CD14-positive monocyte (primary cell): ENCODE measurements around the gene IGF2BP3. TPM values are rescaled to one million over a fixed set of nuclear protein-coding genes. Genes with fewer than 3 reads are reported as not detected.
A peak's percentile ranks its signal among the peaks of the same experiment; 100 is the strongest.

ENCODE experiments used
- DNase-seq, 3 donors: peaks; one replicate each; pipeline ENCODE4 v3.0.0-alpha.2; 2011 to 2022
- H2AFZ ChIP-seq: 2 replicates; pipeline ENCODE4 v1.6.0; 2012; ENCODE audit warnings: mild to moderate bottlenecking, low read depth, low read length, inconsistent platforms; ENCODE audit not compliant: insufficient read depth, poor library complexity, severe bottlenecking
- H3K27ac ChIP-seq, 2 donors: 1 replicate in 1 of 2; 2 replicates in 1 of 2; pipeline ENCODE4 v1.5.1; 2012 to 2013; ENCODE audit warnings: low read length in 2 of 2, control low read depth in 1 of 2, inconsistent platforms in 1 of 2, low read depth in 1 of 2, mild to moderate bottlenecking in 1 of 2
- H3K27me3 ChIP-seq, 2 donors: one replicate each; pipeline versions ENCODE4 v1.6.0 to v1.6.1; 2011 to 2013; ENCODE audit warnings: low read length in 2 of 2; ENCODE audit not compliant: control insufficient read depth in 2 of 2, insufficient read depth in 2 of 2
- H3K36me3 ChIP-seq, 2 donors: replicated peaks in 1 of 2; 1 replicate in 1 of 2; 2 replicates in 1 of 2; pipeline versions ENCODE4 v1.5.1 to v1.6.1; 2012 to 2013; ENCODE audit warnings: low read length in 2 of 2, control low read depth in 1 of 2, inconsistent platforms in 1 of 2, mild to moderate bottlenecking in 1 of 2; ENCODE audit not compliant: insufficient read depth in 2 of 2, control insufficient read depth in 1 of 2
- H3K4me1 ChIP-seq, 2 donors: 1 replicate in 1 of 2; 2 replicates in 1 of 2; pipeline versions ENCODE4 v1.5.1 to v1.6.1; 2012 to 2013; ENCODE audit warnings: low read length in 2 of 2, control low read depth in 1 of 2, inconsistent platforms in 1 of 2, mild to moderate bottlenecking in 1 of 2, moderate library complexity in 1 of 2; ENCODE audit not compliant: insufficient read depth in 2 of 2, control insufficient read depth in 1 of 2
- H3K4me2 ChIP-seq: replicated peaks from 2 replicates; pipeline ENCODE3; 2012; ENCODE audit warnings: low read length, moderate library complexity, mild to moderate bottlenecking; ENCODE audit not compliant: poor library complexity, severe bottlenecking; ENCODE audit errors: extremely low read depth
- H3K4me3 ChIP-seq, 3 experiments: fragments of 200-600 bp in 1 of 3; sonication (generic) in 1 of 3; replicated peaks in 1 of 3; 1 replicate in 2 of 3; 2 replicates in 1 of 3; pipeline ENCODE4 v1.5.1; 2011 to 2013; ENCODE audit warnings: low read length in 3 of 3, mild to moderate bottlenecking in 3 of 3, control low read depth in 2 of 3, low read depth in 2 of 3, inconsistent platforms in 1 of 3, moderate library complexity in 1 of 3
- H3K79me2 ChIP-seq: 2 replicates; pipeline ENCODE4 v1.6.0; 2012; ENCODE audit warnings: mild to moderate bottlenecking, control low read depth, inconsistent platforms, low read length, moderate library complexity; ENCODE audit not compliant: insufficient read depth
- H3K9ac ChIP-seq: 2 replicates; pipeline ENCODE4 v1.6.0; 2017; ENCODE audit warnings: low read length, mild to moderate bottlenecking; ENCODE audit not compliant: insufficient read depth, poor library complexity, severe bottlenecking
- H3K9me3 ChIP-seq, 2 donors: replicated peaks in 1 of 2; 1 replicate in 1 of 2; 2 replicates in 1 of 2; pipeline versions ENCODE4 v1.5.1 to v1.6.1; 2012 to 2013; ENCODE audit warnings: low read length in 2 of 2, control low read depth in 1 of 2; ENCODE audit not compliant: control insufficient read depth in 1 of 2, insufficient read depth in 1 of 2
- H4K20me1 ChIP-seq: 2 replicates; pipeline ENCODE4 v1.6.0; 2012; ENCODE audit warnings: mild to moderate bottlenecking, low read length, control low read depth, moderate library complexity; ENCODE audit not compliant: insufficient read depth
- H3K27ac Mint-ChIP-seq, 7 donors: one replicate each; pipeline ENCODE4 v1.8.0; 2020; ENCODE audit warnings: mild to moderate bottlenecking in 7 of 7, mixed read lengths in 7 of 7, moderate library complexity in 6 of 7, inconsistent platforms in 2 of 7
- H3K27me3 Mint-ChIP-seq, 3 donors: one replicate each; pipeline ENCODE4 v1.8.0; 2021 to 2022; ENCODE audit warnings: low read depth in 3 of 3, mild to moderate bottlenecking in 3 of 3, mixed read lengths in 3 of 3, moderate library complexity in 3 of 3, inconsistent platforms in 1 of 3
- H3K36me3 Mint-ChIP-seq, 2 donors: one replicate each; pipeline ENCODE4 v1.8.0; 2020; ENCODE audit warnings: mixed read lengths in 2 of 2, inconsistent platforms in 1 of 2, mild to moderate bottlenecking in 1 of 2
- H3K4me1 Mint-ChIP-seq: one replicate; pipeline ENCODE4 v1.8.0; 2020; ENCODE audit warnings: mild to moderate bottlenecking, mixed read lengths
- H3K4me3 Mint-ChIP-seq, 2 donors: one replicate each; pipeline ENCODE4 v1.8.0; 2020; ENCODE audit warnings: mild to moderate bottlenecking in 2 of 2, mixed read lengths in 2 of 2, moderate library complexity in 1 of 2
- H3K9me3 Mint-ChIP-seq, 7 donors: one replicate each; pipeline ENCODE4 v1.8.0; 2020 to 2022; ENCODE audit warnings: mixed read lengths in 7 of 7, mild to moderate bottlenecking in 6 of 7, moderate library complexity in 6 of 7, inconsistent platforms in 2 of 7
- WGBS: methylation state at CpG from one replicate; pipeline ENCODE4 v1.1.5; 2013; ENCODE audit warnings: missing lambda C conversion rate; ENCODE audit not compliant: insufficient coverage; 5-methylcytosine and 5-hydroxymethylcytosine counted together
- intact Hi-C, 2 donors: fragments of 100-400 bp; cut with micrococcal nuclease; formaldehyde crosslinking; loops; one replicate each; pipeline versions ENCODE4 v1.15.0 to v1.15.1; 2023
- polyA plus RNA-seq, 3 donors: library from polyadenylated mRNA; depleted of rRNA in 1 of 3; unstranded in 2 of 3; stranded (reverse) in 1 of 3; fragments of 300-500 nt in 2 of 3; fragments of >200 nt in 1 of 3; fragmentation: Illumina TruSeq in 2 of 3; gene quantifications; 1 replicate in 2 of 3; 2 replicates in 1 of 3; pipeline ENCODE4 v1.2.3, GENCODE V29; 2012 to 2021
- TF ChIP-seq, protein P1 (sequence below): fragments of 200-600 bp; IDR thresholded peaks from one replicate; pipeline ENCODE4 v1.8.0; 2022; ENCODE audit warnings: antibody characterized with exemption, mild to moderate bottlenecking

The IGF2BP3 gene
- polyA plus RNA-seq, 3 donors = 0.60 to 5.3 (median 3.2) TPM

DNA sequence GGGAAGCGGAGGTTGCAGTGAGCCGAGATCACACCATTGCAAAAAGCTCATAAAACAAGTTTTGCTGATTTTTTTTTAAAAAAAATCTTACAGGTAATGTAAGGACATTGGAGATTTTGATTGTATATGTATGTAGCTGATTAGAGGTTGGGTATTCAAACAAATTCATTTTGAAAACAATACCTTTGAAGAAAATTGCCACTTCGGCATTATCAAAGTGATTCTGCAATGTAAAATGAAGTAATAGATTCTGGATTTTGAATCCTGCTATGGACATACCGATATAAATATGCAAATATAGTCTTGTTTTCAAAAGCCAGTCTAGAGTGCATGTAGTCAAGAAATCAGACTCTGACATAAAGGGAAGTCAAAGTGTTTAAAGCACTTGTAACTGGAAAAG lies 12.4 kb upstream of the IGF2BP3 start:
- Histone ChIP-seq H3K27ac (no peak overlapping the region), H3K27me3 (peaks cover 38 to 44% of the 10 kb centered on the region in 2 donors), H3K9me3 (no peaks in the 10 kb centered on the region), H2AFZ (no peak overlapping the region), H3K9ac (no peak overlapping the region), H3K4me3 (no peak overlapping the region), H3K4me2 (no peak overlapping the region), H4K20me1 (no peaks in the 10 kb centered on the region), H3K79me2 (no peaks in the 10 kb centered on the region), H3K36me3 (no peaks in the 10 kb centered on the region), H3K4me1 (no peaks in the 10 kb centered on the region)
- Mint-ChIP-seq H3K4me3 (peak overlapping the region in 1 of 2 donors; percentile 59), H3K4me1 (no peaks in the 10 kb centered on the region), H3K27me3 (peaks cover 55 to 70% (median 60%) of the 10 kb centered on the region in 3 donors), H3K36me3 (no peaks in the 10 kb centered on the region), H3K27ac (no peak overlapping the region), H3K9me3 (peaks cover 0 to 7% (median 0%) of the 10 kb centered on the region in 7 donors)
- WGBS = 96% methylated on average over 3 of the region's 4 CpGs
- intact Hi-C loops = no loop called here
- TF ChIP-seq, protein P1, sequence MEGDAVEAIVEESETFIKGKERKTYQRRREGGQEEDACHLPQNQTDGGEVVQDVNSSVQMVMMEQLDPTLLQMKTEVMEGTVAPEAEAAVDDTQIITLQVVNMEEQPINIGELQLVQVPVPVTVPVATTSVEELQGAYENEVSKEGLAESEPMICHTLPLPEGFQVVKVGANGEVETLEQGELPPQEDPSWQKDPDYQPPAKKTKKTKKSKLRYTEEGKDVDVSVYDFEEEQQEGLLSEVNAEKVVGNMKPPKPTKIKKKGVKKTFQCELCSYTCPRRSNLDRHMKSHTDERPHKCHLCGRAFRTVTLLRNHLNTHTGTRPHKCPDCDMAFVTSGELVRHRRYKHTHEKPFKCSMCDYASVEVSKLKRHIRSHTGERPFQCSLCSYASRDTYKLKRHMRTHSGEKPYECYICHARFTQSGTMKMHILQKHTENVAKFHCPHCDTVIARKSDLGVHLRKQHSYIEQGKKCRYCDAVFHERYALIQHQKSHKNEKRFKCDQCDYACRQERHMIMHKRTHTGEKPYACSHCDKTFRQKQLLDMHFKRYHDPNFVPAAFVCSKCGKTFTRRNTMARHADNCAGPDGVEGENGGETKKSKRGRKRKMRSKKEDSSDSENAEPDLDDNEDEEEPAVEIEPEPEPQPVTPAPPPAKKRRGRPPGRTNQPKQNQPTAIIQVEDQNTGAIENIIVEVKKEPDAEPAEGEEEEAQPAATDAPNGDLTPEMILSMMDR = no peak
- no peak for DNase-seq

DNA sequence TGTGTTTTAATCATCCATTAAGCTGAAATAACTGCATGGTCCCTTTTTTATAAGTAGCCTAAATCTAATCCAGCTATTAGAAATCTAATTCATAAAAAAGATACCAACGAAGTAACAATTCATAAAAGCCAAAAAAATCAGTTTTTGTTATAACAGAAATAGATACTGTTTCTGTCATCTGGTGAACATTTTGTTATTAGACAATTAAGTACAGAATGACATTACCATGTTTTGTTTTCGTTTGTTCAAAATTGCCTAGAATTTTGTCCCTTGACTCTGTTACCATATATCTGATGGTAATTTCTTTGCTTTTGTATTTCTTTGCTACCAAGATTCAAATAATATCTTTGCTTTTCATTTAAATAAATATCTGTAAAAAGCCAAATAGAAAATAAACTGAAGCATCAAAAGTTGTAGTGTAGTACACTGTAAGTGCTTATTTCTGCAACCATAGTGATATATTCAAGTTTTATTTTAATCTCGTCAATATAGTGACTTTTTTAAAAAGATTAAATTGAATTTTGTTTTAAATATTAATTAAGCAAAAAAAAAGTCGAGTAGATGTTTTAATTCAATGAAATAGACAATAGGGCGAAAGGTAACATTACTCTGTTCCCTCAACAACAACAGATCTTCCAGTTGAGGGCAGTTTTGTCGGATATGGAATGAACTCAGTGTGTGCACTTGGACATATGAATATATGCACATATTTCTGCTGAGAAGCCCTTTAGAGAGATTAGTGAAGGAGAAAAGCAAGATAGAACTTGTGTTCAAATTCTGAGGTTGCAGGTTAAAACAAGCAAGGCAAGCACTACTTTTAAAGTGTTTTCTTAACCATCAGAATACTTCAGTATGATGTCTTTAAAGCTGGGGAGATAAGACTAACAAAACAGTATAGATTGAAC lies 7.9 kb upstream of the IGF2BP3 start:
- TF ChIP-seq, protein P1 = no peak
- Histone ChIP-seq H4K20me1 (no peaks in the 10 kb centered on the region), H3K4me3 (no peak overlapping the region), H3K4me2 (no peak overlapping the region), H3K79me2 (no peaks in the 10 kb centered on the region), H3K27me3 (peaks cover 68 to 78% of the 10 kb centered on the region in 2 donors), H3K36me3 (no peaks in the 10 kb centered on the region), H3K4me1 (peaks cover 17 to 21% of the 10 kb centered on the region in 2 donors), H2AFZ (no peak overlapping the region), H3K27ac (no peak overlapping the region), H3K9ac (no peak overlapping the region), H3K9me3 (peaks cover 0 to 7% of the 10 kb centered on the region in 2 donors)
- no peak for DNase-seq
- H3K4me1 Mint-ChIP-seq = peaks cover 14% of the 10 kb centered on the region
- peaks cover 4 to 5% of the 10 kb centered on the region in 2 donors for H3K36me3 Mint-ChIP-seq
- no CpG with 5 or more reads among the region's 6 CpGs for WGBS
- H3K27me3 Mint-ChIP-seq = peaks cover 65 to 79% (median 72%) of the 10 kb centered on the region in 3 donors
- peak overlapping the region in 1 of 2 donors; percentile 70 for H3K4me3 Mint-ChIP-seq
- no peak overlapping the region for H3K27ac Mint-ChIP-seq
- H3K9me3 Mint-ChIP-seq = peaks cover 0 to 13% (median 7%) of the 10 kb centered on the region in 7 donors
- intact Hi-C loops = loop anchor here in 1 of 2 donors (10.0 kb wide), 1 partner anchor 57 kb away; the partner anchor contains the start of gene TRA2A
